Fibroblast of mammary gland (primary cell): ENCODE data around the gene OR1N1.
"Not testable (repeated sequence)": the region's sequence is repeated elsewhere in the genome, so short reads cannot be mapped to it uniquely, and the experiment has no call there.

Experiments
- DNase-seq: peaks from one replicate; pipeline ENCODE4 v3.0.0-alpha.2; 2010; ENCODE audit warnings: low read depth
- H3K4me3 ChIP-seq: 2 replicates; pipeline ENCODE4 v1.5.1; 2011; ENCODE audit warnings: low read depth, mild to moderate bottlenecking, low read length, moderate library complexity; ENCODE audit not compliant: control insufficient read depth
- CTCF ChIP-seq: conservative IDR thresholded peaks from 2 replicates; pipeline ENCODE4 v1.5.1; 2011; ENCODE audit warnings: low read depth, low read length, inconsistent platforms; ENCODE audit not compliant: control insufficient read depth, insufficient read depth

The OR1N1 gene

GRCh38 chr9:122551371-122551770 is 24.3 kb upstream of the OR1N1 start:
- no peak overlapping the region for H3K4me3 ChIP-seq
- DNase-seq = no peak
- no peak for TF ChIP-seq CTCF

- no peak for DNase-seq
- no peak for TF ChIP-seq CTCF
- no peak overlapping the region for H3K4me3 ChIP-seq
Measured at GRCh38 chr9:122546196-122546595, 19.1 kb upstream of the OR1N1 start.

DNA sequence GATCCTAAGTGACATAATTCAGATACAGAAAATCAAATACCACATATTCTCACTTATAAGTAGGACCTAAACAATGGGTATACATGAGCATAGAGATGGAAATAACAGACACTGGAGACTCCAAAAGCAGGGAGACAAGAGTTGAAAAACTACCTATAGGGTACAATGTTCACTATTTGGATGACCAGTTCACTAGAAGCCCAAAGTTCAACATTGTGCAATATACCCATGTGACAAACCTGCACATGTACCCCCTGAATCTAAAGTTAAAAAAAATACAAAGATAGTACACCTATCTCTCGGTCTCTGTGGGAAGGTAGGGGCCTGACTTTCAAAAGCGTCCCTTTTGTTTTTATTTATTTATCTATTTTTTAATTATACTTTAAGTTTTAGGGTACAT is 11.7 kb upstream of the OR1N1 start:
- TF ChIP-seq CTCF = no peak
- DNase-seq = no peak
- no peak overlapping the region for H3K4me3 ChIP-seq

DNA sequence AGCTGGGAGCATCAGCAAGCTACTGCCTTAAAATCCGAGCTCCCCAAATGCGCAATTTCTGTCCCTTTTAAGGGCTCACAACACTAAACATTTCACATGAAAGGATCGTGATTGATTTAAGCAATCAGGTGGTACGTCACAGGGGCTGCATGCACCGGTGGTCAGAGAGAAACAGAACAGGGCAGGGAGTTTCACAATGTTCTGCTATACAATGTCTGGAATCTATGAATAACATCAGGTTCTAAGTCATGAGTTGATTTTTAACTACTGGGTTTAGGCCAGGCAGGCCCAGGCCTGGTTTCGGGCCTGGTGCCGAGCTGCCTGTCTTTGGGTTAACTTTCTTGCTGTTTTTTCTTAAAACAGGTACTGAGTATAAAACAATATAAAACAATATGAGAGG is 10.0 kb upstream of the OR1N1 start:
- DNase-seq, H3K4me3 ChIP-seq: not testable (repeated sequence)

DNA sequence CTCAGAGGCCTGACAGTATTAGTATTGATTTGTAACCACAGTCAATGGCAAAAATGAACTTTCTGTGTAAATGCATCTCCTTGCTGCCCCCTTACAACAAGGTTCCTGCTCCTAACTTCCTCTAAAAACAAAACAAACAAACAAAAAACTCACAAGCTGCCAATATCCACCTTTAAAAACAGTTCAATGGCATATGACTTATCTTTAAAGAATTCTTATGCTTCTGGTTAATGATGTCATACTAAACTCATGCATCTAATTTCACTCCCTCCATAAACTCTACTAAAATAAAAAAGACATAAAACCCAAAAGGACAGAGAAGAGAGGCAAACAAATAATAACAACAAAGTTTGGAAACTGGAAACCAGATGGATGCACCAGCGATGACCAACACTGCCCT is 9.0 kb upstream of the OR1N1 start:
- peak; percentile 4 for DNase-seq
- no peak overlapping the region for H3K4me3 ChIP-seq
- TF ChIP-seq CTCF = no peak

DNA sequence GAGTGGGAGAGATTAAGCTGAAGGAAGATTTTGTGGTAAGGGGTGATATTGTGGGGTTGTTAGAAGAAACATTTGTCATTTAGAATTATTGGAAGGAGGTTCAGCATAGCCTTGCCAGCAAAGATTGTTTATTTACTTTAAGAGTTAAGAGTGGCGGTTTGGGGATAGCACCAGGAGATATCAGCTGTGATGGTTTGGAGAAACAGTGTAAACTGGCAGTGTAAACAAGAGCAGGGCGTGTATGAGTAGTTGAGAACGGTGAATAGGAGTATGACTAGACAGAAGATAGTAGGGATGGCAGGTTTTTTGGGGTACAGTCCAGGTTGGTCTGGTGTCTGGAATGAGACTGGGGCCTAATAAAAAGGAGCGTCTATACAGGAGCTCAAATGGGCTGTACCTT is 4.1 kb upstream of the OR1N1 start:
- DNase-seq, H3K4me3 ChIP-seq: not testable (repeated sequence)

DNA sequence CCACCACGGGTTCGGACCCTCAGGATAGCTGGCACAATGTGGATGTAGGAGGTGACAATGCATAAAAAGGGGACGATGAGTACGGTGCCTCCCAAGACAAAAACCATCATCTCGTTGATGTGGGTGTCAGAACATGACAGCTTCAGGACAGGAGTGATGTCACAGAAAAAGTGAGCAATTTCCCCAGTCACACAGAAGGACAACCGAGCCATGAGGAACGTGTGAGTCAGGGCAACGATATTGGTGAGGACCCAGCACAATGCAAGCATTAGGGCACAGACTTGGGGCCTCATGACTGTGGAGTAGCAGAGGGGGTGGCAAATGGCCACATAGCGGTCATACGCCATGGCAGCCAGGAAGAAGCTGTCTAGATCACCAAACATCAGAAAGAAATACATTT is 491 bp downstream of the OR1N1 start:
- H3K4me3 ChIP-seq = no peak overlapping the region
- TF ChIP-seq CTCF = no peak
- DNase-seq = no peak

GRCh38 chr9:122519376-122519775 is 7.7 kb downstream of the OR1N1 start:
- TF ChIP-seq CTCF = no peak
- H3K4me3 ChIP-seq = no peak overlapping the region
- DNase-seq = no peak
